Central memory CD4-positive, alpha-beta T cell (primary cell): ENCODE measurements around the gene PIK3CD.
A peak's percentile ranks its signal among the peaks of the same experiment; 100 is the strongest.
"Not testable (repeated sequence)": the region's sequence is repeated elsewhere in the genome, so short reads cannot be mapped to it uniquely, and the experiment has no call there.

ENCODE experiments used
- DNase-seq: peaks from one replicate; pipeline ENCODE4 v3.0.0; 2022

Gene PIK3CD

DNA sequence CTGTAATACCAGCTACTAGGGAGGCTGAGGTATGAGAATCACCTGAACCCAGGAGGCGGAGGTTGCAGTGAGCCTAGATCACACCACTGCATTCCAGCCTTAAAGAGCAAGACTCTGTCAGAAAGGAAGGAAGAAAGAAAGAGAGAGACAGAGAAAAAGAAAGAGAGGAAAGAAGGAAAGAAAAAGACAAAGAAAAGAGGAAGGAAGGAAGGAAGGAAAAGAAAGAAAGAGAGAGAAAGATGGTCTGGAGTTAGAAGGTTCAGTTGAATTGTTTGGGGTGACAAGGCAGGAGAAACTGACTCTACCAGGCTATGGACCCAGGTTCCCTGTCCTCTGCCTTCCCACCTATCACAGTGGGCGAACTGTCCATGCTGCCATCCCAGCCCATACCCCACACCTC is 27.4 kb upstream of the PIK3CD start:
- DNase-seq: no peak

DNA sequence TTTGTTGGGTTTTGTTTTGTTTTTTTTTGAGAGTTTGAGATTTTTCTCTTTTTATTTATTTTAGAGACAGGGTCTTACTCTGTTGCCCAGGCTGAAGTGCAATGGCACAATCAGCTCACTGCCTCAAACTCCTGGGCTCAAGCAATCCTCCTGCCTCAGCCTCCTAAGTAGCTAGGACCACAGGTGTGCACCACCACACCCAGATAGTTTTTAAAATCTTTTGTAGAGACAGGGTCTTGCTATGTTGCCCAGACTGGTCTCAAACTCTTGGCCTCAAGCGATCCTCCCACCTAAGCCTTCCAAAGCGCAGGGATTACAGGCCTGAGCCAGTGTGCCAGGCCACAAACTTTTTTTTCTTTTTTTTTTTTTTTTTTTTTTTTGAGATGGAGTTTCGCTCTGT is 26.5 kb upstream of the PIK3CD start:
- not testable (repeated sequence) for DNase-seq

DNA sequence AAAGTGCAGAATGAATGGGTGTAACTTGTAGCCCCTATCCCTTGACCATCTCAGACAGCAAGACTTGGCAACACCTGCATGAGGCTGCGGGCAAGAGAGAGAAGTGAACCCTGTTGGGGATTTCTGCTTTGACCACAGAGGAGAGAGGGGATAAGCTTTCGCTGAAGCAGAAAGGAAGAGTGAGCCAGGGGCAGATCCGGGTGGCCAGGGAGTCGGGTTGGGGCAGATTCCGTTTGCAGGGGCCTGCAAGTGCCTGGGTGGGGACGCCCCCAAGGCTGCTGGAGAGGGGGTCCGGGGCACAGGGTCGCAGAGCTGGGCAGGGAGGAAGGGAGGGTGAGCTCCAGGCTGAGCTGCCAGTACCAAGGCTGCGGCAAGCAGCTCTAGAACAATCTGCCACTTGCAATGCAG is 25.3 kb upstream of the PIK3CD start:
- no peak for DNase-seq

DNA sequence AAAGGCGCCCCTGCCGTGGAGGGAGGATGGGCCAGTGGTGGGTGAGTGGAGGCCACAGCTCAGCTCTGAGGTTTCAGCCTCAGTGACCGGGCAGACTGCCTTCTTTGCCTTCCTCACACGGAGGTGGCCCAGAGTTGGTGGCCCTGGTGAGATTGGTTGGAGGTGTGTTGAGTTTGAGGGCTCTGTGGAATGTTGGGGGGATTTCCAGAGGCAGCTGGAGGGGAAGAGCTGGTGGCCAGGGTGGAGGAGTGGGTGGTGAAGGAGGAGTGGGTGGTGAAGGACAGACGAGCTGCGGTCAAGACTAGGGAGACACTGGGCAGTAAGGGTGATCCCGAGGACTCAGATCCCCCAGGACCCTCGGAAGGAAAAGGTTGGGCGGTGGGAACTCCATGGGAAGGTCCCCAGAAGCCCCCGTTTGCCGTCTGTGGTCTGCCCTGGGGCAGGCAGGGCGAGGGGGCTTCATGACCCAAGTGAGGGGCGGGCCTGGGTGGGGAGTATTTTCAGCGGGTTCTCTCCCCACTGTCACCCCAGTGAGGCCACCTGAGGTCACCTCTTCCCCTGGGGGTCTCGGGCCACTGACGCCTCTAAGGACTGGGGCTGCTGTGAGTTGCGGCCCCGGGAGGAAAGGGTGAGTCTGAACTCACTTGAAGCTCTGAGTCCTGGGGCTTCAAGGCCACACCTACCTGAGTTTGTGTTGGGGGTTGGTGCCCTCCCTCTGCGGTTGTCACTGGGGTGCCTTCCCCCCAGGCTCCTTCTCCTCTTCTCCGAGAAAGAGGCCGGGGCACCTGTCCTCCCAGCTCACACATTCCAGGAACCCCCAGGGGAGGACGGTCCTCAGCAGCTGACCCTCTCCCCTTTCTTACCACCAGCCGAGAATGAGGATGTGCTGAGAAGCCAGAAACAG is 22.7 kb upstream of the PIK3CD start:
- DNase-seq: peak; percentile 72

DNA sequence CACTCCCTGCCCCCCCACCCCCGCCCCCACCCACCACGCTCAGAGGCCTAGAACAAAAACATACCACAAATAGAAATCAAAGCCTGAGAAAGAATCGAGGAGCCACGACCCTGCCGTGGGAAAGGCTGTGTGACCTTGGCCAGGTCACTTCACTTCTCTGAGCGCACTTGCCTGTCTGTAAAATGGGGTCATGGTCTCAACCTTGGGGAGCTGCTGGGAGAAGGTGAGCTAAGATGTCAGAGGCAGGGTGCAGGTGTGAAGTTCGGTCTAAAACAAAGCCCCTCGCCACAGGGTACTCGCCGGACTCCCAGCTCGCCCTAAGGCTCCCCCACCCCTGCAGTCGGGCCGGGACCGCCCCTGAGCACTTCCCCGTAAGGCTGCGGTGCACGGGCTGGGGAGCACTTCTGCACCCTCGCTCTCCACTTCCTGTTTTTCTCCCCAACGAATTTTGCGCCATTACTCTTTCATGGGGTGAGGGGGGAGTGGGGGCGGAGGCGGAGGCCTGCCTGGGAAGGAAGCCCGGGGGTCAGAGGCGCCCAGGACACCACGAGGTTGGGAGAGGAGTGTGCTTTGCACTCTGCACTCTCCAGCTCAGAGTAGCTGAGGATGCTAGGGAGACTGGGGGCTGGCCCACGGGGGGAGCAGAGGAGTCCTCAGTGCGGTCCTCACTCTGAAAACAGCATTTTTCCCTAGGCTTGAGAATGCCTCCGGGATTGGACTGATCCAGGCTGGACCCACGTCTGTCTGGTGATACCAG is 21.9 kb upstream of the PIK3CD start:
- peak; percentile 73 for DNase-seq

DNA sequence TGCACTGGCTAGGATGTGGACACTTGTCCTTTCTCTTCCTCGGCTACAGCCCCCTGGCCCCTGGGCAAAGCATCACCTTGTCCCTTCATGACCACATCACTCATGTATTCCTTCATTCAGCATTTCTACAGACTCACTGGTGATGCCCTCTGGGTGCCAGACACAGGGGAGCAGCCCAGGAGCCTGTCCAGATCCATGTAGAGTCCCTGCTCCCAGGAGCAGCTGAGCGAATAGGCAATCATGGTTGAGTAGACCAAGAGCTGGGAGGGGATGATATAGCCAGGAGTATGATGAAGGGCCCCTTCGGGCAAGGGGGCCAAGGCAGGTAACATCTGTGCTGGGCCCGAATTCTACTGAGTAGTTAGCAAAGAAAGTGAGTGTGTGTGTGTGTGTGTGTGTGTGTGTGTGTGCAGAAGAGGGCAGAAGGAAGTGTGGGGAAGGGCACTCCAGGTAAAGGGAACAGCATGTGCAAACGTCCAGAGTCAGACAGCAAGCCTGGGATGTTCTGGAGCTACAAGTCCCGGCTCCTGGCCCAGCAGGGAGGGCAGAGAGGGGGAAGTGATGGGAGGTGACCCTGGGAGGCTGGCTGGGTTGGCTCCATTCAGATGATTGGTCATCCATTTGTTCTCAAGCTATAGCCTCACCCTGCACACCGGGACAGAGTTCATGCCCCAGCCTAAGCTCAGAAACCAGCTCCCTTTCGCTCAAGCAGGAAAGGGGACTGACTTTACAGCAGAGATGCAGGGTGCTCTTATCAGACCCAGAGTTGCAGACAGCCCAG is 21.0 kb upstream of the PIK3CD start:
- DNase-seq: no peak

DNA sequence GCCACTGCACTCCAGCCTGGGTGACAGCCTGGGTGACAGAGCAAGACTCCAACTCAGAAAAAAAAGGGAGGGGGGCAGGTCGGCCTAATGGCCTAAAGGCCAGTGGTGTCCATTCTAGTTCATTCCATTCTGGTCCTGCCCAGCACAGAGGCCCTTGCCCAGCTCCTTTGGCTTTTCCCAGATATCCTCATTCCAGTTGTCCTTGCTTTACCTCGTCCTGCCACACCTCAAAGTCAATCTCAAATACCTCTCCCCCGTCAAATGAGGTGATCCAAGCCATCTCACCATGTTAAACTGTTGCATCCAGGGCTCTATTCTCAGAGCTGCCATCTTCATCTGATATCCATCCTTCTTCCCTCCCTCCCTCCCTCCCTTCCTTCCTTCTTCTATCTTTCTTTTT is 19.9 kb upstream of the PIK3CD start:
- no peak for DNase-seq

DNA sequence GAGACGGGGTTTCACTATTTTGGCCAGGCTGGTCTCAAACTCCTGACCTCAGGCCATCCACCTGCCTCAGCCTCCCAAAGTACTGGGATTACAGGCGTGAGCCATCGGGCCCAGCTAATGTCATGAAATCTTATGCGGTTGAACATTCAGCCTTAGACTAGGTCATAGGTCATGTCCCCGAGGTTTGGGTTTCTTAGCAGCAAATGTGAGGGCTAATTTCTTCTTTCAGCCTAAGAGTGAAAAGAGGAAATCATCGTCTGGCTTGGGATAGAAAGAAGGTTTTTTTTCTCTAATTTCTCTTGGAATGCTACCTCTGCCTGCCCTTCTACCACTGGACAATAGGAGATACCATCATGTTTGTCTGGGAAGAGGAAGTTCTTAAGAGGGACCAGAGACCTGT is 18.0 kb upstream of the PIK3CD start:
- DNase-seq: no peak

DNA sequence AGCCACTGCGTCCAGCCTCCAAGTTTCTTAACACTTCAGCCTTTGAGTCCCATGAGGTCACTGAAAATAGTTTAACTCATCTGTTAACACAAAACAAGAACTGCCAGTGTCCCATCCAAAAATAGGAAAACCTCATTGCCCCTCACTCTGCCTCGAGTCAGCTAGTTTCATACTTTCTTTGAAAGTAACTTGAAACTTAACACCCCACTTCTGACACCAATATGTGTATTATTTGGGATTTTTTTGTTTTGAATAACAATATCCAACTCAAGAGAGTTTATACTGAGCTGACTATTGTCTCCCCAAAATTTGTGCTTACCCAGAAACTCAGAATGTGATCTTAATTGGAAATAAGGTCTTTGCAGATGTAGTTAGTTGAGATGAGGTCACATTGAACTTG is 16.9 kb upstream of the PIK3CD start:
- no peak for DNase-seq

DNA sequence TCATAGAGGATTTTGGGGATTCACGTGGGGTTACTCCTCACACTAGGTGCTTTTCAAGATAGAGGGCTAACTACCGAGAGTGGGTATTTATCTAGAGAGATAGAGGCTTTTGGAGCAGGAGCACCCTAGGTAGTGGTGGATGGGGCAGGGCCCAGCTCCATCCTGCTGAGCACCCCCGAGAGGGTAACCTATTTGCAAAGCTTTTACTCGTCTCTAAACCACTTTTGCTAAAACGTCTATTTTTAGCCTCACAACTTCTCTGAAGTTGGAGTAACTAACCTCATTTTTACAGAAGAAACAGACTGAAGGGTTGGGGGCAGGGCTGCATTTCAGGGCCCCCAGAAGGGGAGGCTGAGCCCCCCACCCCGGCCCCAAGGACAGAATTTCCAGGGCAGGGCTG is 12.3 kb upstream of the PIK3CD start:
- no peak for DNase-seq

DNA sequence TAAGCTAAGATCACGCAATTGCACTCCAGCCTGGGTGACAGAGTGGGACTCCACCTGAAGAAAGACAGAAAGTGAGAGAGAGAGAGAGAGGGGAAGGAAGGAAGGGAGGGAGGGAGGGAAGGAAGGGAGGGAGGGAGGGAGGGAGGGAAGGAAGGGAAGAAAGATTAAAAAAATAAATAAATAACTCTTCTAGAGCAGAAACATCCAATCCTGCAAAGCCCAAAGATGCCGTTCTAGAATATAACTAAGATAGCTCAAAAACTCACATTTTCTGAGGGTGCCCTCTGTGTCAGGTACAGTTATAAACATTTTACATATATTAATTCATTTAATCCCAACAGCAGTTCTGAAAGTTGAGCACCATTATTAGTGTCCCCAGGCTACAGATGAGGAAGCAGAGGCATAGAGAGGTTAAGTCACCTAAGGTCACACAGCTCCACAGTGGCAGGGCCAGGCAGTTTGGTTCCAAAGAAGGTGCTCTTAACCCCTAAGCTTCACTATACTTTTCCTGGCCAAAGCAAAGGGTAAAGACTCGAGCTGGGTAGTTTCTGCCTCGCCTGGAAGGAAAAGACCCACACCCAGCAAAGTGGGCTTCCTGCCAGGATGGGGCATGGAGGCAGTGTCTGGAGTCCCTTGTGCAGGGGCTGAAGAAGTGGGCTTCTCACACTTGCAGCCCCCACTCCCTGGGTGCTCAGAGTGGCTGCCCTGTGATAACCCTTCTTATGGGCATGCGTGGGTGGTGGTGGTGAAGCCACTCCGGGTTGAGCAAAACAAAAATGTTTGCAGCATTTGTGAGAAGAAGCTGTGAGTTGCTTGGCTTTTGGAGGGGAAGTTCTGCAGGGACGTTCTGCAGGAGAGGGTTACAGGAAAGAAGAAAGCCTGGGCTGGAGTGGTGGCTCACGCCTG is 7.9 kb upstream of the PIK3CD start:
- DNase-seq: no peak

DNA sequence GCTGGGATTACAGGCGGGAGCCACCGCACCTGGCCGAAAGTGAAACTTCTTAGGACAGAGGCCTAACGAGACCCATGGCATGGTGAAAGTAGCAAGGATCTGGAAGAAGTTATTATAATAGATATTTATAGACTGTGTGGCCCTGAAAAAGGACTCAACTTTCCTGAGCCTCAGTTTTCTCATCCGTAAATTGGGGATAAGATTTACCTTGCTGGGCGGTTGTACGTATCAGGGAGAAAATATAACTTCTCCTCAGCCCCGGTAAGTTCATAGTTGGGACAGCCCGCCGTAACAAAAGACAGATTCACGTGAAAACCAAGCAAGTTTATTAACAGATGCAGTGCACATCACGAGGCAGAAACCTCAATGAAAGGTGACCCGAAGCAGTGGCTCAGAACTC is 5.5 kb upstream of the PIK3CD start:
- DNase-seq: no peak

DNA sequence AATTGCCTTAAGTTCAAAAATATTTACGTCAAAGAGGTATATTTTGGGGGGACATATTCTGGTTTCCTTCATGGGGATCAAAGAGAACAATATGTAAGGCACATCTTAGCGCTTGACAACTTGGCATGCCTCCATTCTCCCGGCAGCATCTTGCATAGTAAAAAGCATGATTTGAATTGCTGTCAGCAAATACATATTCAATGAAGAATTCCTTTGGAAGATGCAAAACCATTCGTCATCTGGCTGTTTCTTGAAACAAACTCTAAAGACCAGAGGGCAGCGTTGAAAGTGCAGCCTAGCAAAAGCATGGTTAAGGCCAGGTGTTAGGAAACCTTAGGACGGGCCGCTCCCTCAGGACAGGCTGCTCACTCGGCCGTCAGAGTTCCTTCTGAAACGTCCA is 3.4 kb upstream of the PIK3CD start:
- no peak for DNase-seq

DNA sequence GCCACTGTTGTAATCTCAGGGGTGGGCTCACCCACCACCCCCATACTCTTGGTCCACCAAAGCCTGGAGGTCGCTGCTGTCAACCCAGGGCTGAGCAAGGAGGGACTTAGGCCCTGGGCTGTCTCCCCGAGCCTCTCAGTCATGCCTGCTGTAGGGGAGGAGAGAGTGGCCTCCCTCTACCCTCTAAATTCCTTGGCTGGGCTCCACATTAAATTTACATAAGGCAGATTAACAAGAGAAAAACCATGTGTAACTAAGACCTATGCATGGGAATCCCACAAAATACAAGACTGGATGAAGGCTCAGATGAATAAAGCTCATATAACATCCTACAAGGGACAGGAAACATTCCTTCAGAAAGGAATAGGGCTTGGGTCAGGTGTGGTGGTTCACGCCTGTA is 1.8 kb upstream of the PIK3CD start:
- no peak for DNase-seq

DNA sequence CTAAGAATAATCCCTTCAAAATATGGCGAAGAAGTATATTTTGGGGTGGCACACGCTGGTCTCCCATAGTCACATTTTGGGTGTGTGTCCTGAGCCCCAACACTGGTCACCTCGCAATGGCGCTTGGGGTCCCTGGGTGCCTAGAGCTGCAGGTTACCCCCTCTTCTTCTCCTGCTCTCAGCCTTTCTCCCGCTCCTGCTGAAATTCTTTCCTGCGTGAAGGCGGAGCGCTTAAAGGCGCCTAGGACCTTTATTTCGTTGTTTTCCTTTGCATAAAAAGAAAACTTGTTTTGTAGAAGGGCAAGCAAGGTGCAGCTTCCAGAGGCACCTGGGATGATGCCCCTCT is 339 bp upstream of the PIK3CD start:
- DNase-seq: no peak

DNA sequence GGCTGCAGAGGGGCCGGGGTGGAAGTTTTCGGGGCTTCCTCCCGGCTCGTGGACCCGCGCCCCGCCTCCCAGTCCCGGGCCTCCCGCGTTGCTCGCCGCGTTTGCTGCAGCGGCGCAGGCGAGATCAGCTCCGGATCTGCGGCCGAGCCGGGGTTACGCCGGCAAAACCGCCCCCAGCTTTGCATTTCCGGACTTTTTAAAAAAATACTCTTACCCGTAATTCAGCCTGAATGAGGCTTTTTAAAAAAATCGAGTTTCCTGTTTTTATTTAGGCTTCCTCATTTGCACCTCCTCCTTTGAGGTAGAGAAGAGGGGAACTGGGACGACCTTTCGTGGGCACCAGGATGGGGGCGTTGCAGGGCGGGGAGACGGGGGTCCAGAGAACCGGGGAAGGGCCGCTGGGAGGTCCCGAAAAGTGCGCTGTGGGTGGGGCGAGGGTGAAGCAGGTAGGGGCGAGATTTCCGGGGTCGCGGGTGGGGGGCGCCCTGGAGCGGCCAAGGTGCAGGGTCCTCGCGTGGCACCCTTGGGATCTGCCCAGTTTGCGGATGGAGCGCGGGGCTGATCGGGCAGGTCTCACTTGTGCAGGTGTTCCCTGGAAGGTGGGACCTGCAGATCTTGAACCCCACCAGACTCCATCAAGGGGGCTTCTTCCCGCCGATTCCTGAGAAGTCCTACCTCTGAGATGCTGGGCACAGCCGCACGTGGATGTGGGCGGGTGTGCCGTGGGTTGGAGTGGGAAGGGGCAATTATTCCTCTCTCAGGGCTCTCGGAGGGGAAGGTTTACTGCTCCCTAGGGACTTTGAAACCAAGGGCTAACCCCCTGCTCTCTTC is 1.1 kb downstream of the PIK3CD start:
- peak; percentile 87 for DNase-seq

DNA sequence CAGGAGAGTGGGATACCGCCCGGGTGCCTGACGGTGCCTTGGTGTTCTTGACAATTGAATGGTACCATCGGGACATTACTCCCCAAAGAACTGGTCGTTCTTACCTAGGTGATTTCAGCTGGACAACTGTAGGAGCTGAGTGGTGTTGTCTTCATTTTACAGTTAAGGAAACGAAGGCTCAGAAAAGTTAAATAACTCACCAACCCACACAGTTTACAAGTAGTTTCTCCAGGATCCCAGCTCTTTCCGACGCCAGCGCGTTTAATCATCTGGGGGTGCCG is 1.6 kb downstream of the PIK3CD start:
- no peak for DNase-seq

DNA sequence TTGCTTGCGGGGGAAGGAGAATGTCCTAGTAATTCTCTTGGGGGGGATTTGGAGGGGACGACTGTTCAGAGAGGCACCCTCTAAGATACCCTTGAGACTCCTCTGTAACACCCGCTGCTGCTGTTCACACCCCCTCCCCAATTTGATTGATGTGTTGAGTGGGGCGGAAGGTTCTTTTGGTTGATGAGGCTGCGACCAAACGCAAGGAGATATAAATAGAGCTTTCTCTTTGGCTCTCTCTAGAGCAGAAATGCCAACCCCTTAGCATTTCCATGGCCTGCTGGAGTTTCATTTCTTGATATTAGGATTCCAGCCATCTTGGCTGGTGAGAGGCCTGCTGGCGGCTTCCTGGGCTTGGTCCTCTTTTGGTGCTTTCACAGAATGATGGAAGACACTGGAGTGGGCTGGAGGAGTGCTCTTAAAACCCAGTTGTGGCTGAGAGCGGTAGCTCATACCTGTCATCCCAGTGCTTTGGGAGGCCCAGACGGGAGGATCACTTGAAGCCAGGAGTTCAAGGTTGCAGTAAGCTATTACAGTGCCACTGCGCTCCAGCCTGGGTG is 2.0 kb downstream of the PIK3CD start:
- DNase-seq: peak; percentile 14

DNA sequence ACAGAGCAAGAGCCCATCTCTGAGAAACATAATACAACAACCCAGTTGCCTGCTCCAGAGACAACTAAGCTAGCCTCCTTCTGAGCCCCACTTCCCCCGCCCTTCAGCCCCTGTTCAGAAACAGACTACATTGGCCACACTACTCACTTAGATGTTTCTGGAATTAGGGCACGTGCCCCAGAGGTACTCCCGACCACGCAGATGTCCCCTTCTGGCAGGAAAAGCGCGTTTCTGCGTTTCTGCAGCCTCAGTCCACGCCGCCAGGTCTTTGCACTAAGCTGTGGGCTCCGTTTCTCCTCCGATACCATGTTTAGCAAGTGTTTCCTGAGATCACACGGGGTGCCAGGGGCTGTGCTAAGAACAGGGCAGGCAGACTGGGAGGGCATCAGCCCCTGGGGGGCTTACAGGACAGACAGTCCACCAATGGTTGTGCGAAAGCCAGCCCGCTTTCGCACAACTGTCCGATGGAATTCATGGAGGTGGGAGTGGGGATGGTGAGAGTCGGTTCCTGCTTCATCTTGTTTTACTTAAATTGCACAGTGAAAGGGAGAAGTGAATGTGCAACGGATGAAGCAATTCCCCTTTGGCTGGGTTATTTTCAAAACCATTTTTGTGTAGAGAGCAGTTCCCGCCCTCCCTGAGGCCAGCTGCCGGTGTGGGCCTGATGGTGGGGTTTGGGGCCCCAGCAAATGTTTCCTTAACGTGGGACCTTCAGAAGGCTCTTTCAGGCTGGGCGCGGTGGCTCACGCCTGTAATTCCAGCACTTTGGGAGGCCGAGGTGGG is 2.7 kb downstream of the PIK3CD start:
- DNase-seq: peak; percentile 12
